Measurements from ENCODE around the gene PCAT6. TPM values are rescaled to one million over a fixed set of nuclear protein-coding genes. Genes with fewer than 3 reads are reported as not detected.

Gene PCAT6
- total RNA-seq, 1 experiment from 2014 or later, result 2.8 TPM

- CTCF ChIA-PET, result interaction anchor here (0.5 kb wide), 1 partner anchor 943 kb away, joined by 9 read pairs; no protein-coding TSS in a partner anchor
- H3K36me3 Mint-ChIP-seq (ENCODE audit: insufficient read depth, unreplicated experiment), result peaks cover 3% of the 10 kb centered on the region
- no peaks in the 10 kb centered on the region for H3K4me1 Mint-ChIP-seq (ENCODE audit: low read depth, unreplicated experiment)
- H3K9me3 Mint-ChIP-seq (ENCODE audit: low read depth, unreplicated experiment), result no peaks in the 10 kb centered on the region
- H3K27me3 Mint-ChIP-seq (ENCODE audit: unreplicated experiment), result no peaks in the 10 kb centered on the region
- BruUV-seq (replicated peaks), result no TSS peak
- TF ChIP-seq CTCF (IDR thresholded peaks at IDR 0.05; ENCODE audit: unreplicated experiment), result no peak
- H3K27ac Mint-ChIP-seq (ENCODE audit: unreplicated experiment), result no peak overlapping the region
- DNase-seq, result no peak
- H3K4me3 Mint-ChIP-seq (ENCODE audit: low read depth, unreplicated experiment), result no peak overlapping the region
- intact Hi-C loops (cut with micrococcal nuclease; ENCODE audit: unreplicated experiment), result no loop called here
Observed at GRCh38 chr1:202781180-202781579, 29.6 kb upstream of the PCAT6 start.

DNA sequence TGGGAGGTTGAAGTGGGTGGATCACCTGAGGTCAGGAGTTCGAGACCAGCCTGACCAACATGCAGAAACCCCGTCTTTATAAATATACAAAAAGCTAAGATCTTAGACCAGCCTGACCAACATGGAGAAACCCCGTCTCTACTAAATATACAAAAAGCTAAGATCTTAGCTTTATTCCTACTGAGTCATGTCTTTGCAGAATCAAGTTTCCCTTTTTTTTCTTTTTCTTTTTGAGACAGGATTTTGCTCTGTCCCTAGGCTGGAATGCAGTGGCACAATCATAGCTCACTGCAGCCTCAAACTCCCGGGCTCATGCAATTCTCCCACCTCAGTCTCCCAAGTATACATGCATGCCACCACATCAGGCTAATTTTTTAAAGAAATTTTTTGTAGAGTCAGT is 23.9 kb upstream of the PCAT6 start:
- CTCF ChIA-PET, result no interaction called here
- Mint-ChIP-seq H3K4me1 (ENCODE audit: low read depth, unreplicated experiment) (peaks cover 23% of the 10 kb centered on the region), H3K9me3 (ENCODE audit: low read depth, unreplicated experiment) (no peaks in the 10 kb centered on the region), H3K27ac (ENCODE audit: unreplicated experiment) (no peak overlapping the region), H3K36me3 (ENCODE audit: insufficient read depth, unreplicated experiment) (no peaks in the 10 kb centered on the region), H3K27me3 (ENCODE audit: unreplicated experiment) (no peaks in the 10 kb centered on the region), H3K4me3 (ENCODE audit: low read depth, unreplicated experiment) (no peak overlapping the region)
- no TSS peak for BruUV-seq (replicated peaks)
- DNase-seq, result no peak
- intact Hi-C loops (cut with micrococcal nuclease; ENCODE audit: unreplicated experiment), result no loop called here
- TF ChIP-seq CTCF (IDR thresholded peaks at IDR 0.05; ENCODE audit: unreplicated experiment), result no peak

- Mint-ChIP-seq H3K36me3 (ENCODE audit: insufficient read depth, unreplicated experiment) (no peaks in the 10 kb centered on the region), H3K4me3 (ENCODE audit: low read depth, unreplicated experiment) (no peak overlapping the region), H3K27ac (ENCODE audit: unreplicated experiment) (no peak overlapping the region), H3K9me3 (ENCODE audit: low read depth, unreplicated experiment) (no peaks in the 10 kb centered on the region), H3K4me1 (ENCODE audit: low read depth, unreplicated experiment) (peaks cover 33% of the 10 kb centered on the region), H3K27me3 (ENCODE audit: unreplicated experiment) (no peaks in the 10 kb centered on the region)
- BruUV-seq (replicated peaks), result no TSS peak
- CTCF ChIA-PET, result interaction anchor here (0.5 to 0.6 kb wide), 2 partner anchors 16 to 51 kb away, joined by 3 read pairs; no protein-coding TSS in a partner anchor
- TF ChIP-seq CTCF (IDR thresholded peaks at IDR 0.05; ENCODE audit: unreplicated experiment), result no peak
- intact Hi-C loops (cut with micrococcal nuclease; ENCODE audit: unreplicated experiment), result no loop called here
- no peak for DNase-seq
Observed at GRCh38 chr1:202788800-202789199, 22.0 kb upstream of the PCAT6 start.

DNA sequence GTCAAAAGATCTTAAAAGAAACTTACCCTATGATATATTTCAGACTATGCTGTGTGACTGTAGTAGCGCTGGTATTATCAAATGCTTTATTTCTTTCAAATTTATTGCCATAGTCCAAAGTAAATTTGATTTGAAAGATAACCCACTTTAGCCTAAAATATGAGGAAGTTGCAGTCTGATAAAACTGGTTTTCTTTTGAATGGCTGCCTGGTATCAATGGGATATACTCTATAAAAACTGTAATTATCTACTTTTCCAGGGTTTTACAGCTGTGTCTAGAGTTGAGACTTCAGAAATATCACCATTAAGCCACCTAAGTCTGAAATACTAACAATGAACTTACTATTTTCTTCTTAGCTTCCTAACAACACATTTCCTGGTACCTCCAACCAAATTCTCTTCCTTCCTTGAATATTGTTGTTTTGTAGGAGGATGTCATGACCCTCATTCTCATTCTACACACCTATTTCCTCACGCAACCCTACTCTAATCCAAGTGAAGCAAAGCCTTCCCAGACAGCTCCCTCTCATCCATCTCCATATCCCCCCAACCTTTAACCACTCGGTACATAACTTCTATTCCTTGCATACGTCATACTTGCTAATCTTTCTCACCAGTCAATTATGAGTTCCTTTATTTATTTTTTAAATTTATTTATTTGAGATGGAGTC is 19.5 kb upstream of the PCAT6 start:
- no peak overlapping the region for H3K27ac Mint-ChIP-seq (ENCODE audit: unreplicated experiment)

More for the DNA sequence above, 19.5 kb upstream of the PCAT6 start:
- peaks cover 33% of the 10 kb centered on the region for H3K4me1 Mint-ChIP-seq (ENCODE audit: low read depth, unreplicated experiment)
- no peaks in the 10 kb centered on the region for H3K27me3 Mint-ChIP-seq (ENCODE audit: unreplicated experiment)
- no peak overlapping the region for H3K4me3 Mint-ChIP-seq (ENCODE audit: low read depth, unreplicated experiment)
- BruUV-seq (replicated peaks), result no TSS peak
- DNase-seq, result no peak
- no peaks in the 10 kb centered on the region for H3K9me3 Mint-ChIP-seq (ENCODE audit: low read depth, unreplicated experiment)
- CTCF ChIA-PET, result interaction anchor here (0.6 kb wide), 1 partner anchor 266 kb away, joined by 3 read pairs; no protein-coding TSS in a partner anchor
- intact Hi-C loops (cut with micrococcal nuclease; ENCODE audit: unreplicated experiment), result no loop called here
- H3K36me3 Mint-ChIP-seq (ENCODE audit: insufficient read depth, unreplicated experiment), result no peaks in the 10 kb centered on the region
- no peak for TF ChIP-seq CTCF (IDR thresholded peaks at IDR 0.05; ENCODE audit: unreplicated experiment)
